ENCODE results near the gene TTLL9.

GRCh38 chr20:31881945-31882344 is 11.5 kb downstream of the TTLL9 start:
- TF ChIP-seq CTCF (optimal IDR thresholded peaks at IDR 0.05 in 1 of 3, IDR thresholded peaks at IDR 0.05 in 1 of 3, conservative IDR thresholded peaks at IDR 0.05 in 1 of 3; ENCODE audit: extremely low read depth in 1 of 3, insufficient read depth in 2 of 3, low read length in 3 of 3): no peak
- no peak for TF ChIP-seq EZH2 (IDR thresholded peaks at IDR 0.05; ENCODE audit: low read length)
